HEK293 (cell line): ENCODE results near the gene C1RL.

Source experiments
- ZBTB1 ChIP-seq: fragments of 450-650 bp; formaldehyde crosslinking; IDR thresholded peaks from 2 replicates; pipeline ENCODE4 v1.5.1; 2016; ENCODE audit warnings: missing biosample characterization, missing genetic modification characterization
- ZBTB21 ChIP-seq: fragments of 450-650 bp; formaldehyde crosslinking; IDR thresholded peaks from 2 replicates; pipeline ENCODE4 v1.5.1; 2017; ENCODE audit warnings: missing biosample characterization, missing genetic modification characterization
- TF ChIP-seq, protein P1 (sequence below): fragments of 450-650 bp; formaldehyde crosslinking; IDR thresholded peaks from 2 replicates; pipeline ENCODE4 v1.5.1; 2016; ENCODE audit warnings: missing biosample characterization, missing genetic modification characterization

DNA sequence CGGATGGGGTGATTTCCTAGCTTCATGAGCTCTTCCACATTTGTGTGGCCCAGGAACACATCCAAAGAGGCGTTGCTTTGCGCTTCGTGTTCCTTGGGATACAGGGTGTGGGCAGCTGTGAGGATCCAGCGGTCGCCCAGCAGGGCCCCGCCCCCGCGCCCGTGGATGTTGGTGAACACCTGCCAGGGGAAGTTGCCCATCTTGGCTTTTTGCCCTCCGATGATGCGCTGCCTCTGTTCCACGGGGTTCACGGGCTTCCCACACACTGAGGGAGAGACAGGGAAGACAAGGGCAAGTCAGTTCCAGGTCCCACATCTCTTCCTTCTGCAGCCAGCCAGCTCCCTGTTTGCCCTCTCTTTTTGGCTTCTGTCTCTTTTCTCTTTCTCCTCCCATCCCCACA, 28.0 kb downstream of the C1RL start:
- TF ChIP-seq, protein P1, sequence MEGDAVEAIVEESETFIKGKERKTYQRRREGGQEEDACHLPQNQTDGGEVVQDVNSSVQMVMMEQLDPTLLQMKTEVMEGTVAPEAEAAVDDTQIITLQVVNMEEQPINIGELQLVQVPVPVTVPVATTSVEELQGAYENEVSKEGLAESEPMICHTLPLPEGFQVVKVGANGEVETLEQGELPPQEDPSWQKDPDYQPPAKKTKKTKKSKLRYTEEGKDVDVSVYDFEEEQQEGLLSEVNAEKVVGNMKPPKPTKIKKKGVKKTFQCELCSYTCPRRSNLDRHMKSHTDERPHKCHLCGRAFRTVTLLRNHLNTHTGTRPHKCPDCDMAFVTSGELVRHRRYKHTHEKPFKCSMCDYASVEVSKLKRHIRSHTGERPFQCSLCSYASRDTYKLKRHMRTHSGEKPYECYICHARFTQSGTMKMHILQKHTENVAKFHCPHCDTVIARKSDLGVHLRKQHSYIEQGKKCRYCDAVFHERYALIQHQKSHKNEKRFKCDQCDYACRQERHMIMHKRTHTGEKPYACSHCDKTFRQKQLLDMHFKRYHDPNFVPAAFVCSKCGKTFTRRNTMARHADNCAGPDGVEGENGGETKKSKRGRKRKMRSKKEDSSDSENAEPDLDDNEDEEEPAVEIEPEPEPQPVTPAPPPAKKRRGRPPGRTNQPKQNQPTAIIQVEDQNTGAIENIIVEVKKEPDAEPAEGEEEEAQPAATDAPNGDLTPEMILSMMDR (tag by site-specific recombination) = no peak
- TF ChIP-seq ZBTB1 (tag by site-specific recombination) (no peak), ZBTB21 (no peak)
